ENCODE results near the gene B3GAT3.
"Not testable (repeated sequence)": the region's sequence is repeated elsewhere in the genome, so short reads cannot be mapped to it uniquely, and the experiment has no call there.

B3GAT3 gene

DNA sequence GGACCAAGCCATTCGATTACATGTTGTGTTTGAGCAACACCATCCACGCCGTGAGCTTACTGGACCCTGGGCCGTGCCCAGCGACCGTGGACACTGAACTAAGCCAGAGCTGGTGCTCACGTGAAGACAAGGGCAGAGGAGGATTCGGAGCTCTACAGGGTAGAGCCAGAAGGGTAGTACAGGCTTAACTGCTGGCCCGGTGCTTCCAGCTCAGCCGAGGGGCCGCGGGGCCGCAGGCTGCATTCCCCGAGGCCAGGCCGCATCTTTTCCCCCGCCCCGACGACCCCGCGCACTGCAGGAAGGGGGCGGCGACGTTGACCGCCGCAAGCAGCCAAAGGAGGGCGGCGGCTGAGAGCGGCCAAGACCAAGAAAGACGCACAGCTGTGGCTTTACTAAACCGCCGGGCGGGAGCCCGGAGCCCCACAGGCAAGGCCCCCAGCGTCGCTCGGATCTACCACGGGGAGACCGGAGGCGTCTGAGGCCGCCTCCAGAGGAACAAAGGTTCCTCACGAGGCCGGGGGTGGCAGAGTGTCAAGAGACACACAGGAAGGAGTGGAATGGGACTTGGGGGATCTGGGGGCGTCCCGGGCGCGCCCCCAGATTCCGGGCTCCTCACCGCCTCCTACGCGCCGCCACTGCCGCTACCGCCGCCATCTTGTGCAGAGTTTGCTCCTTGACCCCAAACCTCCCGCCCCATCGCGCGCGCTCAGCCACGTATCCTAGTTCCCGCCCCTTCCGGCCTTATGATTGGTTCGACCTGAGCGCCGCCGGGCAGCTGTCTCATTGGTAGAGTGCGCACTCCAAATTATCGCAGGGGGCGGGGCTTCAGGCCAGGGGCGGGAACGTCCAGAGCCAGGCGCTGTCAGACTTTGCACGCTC lies 24.4 kb upstream of the B3GAT3 start, which contains the start of gene GANAB:
GANAB (minus strand) TSS at position 668 of the 879 bp plus-strand sequence; CDS start at position 654, 14 bp downstream.
- DNase-seq, result peak; percentile 97

DNA sequence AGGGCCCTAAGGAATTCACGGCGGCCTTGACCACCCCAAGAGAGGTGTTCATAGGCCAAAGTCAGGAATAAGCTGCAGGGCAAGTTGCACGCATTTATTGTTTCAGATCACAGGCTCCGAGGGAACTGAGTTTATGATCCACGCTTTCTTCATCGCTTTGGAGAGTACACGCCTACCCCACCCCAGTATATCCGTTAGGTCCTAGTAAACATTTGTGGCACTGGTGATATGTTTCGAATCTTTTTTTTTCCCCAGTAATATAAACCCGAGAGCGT lies 23.8 kb upstream of the B3GAT3 start:
- no peak for DNase-seq

DNA sequence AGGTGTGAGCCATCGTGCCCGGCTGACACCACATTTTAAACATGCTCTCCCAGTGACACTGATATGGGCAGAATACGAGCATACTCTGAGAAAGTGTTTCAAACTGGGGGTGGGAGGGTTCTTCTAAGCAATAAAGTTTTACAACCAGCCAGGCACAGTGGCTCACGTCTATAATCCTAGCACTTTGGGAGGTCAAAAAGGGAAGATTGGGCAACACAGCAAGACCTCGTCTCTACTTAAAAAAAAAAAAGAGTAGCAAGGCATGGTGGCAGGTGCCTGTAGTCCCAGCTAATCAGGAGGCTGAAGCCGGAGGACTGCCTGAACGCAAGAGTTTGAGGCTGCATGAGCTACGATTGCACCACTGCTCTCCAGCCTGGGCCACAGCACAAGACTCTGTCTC lies 22.4 kb upstream of the B3GAT3 start:
- DNase-seq, result peak; percentile 36

DNA sequence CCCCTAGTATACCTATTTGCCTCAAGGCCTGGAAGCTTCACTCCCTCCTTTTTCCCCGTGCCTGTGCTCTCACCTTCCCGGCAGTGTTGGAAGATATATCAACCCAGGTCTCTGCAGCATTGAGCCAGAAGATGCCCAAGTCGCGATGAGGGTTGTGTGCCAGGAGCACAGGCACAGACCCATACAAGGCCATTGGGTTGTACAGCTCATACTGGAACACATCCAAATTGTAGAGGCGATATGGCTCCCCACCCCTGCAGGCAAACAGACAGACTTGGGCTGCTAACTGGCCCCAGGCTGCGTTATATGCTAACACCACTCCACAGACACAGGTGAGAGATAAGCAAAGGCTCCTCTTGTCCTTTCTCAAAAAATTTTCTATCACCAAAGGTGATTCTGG lies 10.7 kb upstream of the B3GAT3 start:
- no peak for DNase-seq

DNA sequence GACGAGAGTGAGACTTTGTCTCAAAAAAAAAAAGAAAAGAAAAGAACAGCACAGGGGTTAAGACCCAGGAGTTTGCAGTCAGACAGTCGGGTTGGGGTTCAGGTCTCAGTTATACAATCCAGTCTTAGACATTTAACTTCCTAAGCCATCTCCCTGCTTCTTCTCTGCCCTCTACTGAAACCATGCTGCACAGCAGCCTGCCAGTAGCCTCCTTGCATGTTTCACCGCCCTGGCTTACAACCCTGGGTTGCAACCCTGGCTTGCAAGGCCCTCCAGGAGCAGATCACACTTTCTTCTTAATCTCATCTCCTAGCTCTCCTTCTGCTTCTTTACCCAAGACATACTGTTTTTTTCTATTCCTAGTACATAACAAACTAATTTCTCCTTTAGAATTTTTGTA lies 5.9 kb upstream of the B3GAT3 start:
- DNase-seq, result peak; percentile 1

DNA sequence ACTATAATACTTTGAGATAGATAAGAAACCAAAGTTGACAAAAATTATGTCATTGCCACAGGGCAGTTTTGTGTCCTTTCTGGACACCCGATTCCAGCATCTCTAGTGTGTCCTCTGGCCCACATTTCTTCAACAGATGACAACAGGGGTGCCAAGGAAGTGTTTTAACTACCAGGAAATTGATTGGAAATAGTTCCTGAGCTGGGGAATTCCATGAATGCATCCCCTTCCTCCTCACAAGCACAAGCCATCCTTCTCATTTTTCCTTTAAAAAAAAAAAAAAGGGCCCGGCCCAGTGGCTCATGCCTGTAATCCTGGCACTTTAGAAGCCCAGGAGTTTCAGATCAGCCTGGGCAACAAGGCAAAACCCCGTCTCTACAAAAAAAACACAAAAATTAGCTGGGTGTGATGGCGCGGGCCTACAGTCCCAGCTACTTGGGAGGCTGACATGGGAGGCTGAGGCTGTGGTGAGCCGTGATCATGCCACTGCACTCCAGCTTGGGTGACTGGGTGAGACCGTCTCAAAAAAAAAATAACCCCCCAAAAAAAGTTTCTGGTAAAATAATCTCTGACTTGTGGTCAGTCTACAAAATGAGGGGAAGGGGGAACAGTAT lies 797 bp upstream of the B3GAT3 start:
- DNase-seq, result no peak

DNA sequence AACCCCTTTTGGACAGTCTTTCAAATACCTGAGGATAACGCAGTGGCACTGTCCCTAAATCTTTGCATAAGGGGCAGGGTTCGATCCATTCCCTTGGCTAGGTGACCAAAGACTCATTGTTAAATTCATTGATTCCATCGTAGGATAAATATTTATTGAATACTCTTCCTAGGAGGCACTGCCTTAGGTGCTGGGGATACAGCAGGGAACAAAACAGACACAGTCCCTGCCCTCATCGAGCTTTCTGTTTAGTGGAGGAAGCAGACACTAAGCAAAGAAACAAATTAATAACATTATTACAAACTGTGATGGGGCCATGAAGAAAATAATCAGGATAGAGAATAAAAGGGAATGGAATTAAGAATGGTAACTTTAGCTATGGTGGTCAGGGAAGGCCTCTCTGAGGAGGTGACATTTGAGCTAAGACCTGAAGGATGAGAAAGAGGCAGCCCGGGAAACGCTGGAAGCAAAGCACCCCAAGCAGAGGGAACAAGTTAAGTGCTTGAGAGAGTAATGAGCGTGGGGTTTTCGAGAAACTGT lies 689 bp downstream of the B3GAT3 start:
- DNase-seq, result peak; percentile 30

DNA sequence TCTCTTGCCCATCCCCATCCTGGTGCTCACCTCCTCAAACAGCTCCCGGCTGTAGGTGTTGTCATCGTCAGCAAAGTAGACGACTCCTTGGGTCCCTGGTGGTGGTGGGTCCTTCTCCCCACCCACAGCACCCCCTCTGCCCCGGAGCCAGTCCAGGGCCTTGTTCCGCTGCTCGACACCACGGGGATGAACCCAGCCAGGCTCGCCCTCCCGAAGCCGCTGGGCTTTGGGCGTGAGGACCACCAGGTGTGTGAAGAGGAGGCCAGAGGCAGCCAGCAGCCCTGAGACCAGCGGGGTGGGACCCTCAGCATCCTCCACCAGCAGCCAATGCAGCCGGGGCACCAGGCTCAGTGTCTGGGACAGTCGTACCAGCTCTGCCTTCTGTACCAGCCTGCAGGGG lies 4.8 kb downstream of the B3GAT3 start:
- not testable (repeated sequence) for DNase-seq

DNA sequence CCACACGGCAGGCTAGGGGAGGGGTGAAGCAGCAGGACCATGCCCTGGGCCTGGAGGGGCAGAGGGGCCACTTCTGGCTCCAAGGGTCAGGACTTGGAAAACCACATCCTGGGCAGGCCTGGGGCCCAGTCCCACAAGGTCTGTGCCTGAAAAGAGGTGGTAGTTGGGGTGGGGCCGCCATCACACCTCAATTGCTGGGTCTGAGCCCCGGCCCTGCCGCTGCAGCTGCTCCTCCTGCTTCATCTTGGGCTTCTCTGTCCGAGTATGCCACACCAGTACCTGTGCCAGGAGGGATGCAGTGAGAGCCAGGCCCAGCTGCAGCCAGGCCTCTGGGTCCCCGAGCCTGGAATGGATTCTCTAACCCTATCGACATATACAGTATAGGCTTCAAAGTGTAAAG lies 6.3 kb downstream of the B3GAT3 start:
- DNase-seq, result no peak

DNA sequence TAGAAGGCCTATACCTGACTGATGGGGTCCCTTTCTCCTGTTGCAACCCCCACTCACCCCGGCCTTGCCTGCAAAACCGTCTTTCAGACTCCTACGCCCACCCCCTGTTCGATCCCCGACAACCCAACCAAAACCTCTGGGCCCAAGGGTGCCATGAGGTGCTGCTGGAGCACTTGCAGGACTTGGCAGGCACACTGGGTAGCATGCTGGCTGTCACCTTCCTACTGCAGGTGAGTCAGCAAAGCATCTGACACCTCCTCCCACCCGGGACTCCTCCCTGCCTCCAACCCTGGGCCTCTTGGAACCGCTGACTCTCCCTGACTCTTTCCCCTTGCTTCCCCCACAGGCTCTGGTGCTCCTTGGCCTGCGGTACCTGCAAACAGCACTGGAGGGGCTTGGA lies 7.5 kb downstream of the B3GAT3 start:
- no peak for DNase-seq

DNA sequence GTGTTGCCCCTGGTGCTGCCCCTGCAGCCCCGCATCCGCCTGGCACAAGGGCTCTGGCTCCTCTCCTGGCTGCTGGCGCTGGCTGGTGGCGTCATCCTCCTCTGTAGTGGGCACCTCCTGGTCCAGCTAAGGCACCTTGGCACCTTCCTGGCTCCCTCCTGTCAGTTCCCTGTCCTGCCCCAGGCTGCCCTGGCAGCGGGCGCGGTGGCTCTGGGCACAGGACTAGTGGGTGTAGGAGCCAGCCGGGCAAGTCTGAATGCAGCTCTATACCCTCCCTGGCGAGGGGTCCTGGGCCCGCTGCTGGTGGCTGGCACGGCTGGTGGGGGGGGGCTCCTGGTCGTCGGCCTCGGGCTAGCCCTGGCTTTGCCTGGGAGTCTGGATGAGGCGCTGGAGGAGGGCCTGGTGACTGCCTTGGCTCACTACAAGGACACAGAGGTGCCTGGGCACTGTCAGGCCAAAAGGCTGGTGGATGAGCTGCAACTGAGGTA lies 8.5 kb downstream of the B3GAT3 start:
- no peak for DNase-seq

DNA sequence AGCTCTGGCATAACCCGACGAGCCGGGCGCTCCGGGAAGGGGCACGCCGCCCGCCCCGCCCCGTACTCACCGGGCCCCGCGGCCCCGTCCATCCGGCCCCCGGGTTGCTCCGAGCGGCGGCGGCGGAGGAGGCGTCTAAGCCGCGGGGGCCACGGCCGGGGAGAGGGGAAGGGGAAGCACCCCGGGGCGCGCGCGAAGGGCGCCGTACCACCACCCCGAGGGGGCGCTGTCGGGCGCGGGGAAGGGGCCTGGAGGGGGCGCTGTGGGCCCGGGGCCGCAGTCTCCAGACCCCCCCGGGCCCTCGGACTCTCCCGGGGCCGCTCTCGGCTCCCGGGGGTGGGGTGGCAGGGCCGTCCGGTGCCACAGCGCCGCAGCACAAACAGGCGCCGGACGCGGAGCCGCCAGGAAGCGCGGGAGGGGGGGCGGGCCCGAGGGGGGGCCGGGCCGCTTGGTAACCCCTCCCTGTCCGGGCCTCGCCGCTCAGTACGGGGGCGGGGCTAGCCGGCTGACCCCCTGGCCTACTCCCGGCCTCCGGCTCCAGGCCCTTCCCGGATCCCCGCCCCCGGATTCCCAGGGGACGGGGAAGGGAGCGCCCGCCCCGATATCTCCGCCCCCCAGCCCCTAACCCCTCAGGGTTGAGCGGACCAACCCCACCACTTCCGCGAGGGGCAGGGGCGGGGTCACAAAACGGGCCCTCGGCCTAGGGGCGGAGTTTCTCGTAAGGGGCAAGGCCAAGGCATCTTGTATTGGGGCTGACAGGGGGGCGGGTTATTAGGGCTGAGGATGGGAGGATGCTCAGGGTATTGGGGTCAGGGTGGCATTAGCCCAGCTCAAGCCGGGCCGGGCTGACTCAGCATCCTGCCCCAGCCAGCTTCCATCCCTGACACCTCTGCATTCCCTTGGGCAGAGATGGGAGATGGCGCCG lies 9.2 kb downstream of the B3GAT3 start, which contains the start of the genes EML3 and ROM1:
EML3 (minus strand) TSS at position 410 of the 925 bp plus-strand sequence; CDS start at position 92, 318 bp downstream.
ROM1 (plus strand) TSS at position 892 of the 925 bp plus-strand sequence; CDS start at position 917, 25 bp downstream.
- peak; percentile 64 for DNase-seq

DNA sequence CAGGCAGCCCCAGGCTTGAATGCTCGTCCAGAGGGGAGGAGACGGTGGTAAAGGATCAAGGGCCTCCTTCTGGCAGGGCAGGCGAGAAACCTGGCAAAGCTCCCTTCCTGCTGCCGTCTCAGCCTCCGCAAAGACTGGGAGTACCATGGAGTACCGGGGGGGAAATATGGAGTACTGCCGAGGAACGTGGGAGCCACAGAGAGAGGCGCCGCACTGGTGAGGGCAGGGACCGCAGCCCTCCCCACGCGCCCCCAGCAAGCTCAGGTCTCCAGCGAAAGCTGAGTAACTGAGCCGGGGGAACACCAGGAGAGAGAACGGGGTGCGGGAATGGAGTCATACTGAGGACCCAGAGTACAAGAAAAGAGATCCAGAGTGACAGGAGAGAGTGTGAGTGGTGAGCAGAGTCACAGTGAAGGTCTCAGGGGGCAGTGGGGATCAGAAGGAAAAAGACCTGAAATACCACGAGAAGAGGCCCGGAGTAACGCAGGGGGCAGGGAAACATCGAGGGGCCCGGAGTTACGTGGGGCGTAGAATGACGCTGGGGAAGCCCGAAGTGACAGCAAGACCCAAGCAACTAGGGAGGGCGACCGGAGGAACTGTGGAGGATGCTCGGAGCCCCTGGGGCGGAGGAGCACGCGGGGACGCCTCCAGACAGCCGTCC lies 10.0 kb downstream of the B3GAT3 start:
- DNase-seq, result peak; percentile 29

DNA sequence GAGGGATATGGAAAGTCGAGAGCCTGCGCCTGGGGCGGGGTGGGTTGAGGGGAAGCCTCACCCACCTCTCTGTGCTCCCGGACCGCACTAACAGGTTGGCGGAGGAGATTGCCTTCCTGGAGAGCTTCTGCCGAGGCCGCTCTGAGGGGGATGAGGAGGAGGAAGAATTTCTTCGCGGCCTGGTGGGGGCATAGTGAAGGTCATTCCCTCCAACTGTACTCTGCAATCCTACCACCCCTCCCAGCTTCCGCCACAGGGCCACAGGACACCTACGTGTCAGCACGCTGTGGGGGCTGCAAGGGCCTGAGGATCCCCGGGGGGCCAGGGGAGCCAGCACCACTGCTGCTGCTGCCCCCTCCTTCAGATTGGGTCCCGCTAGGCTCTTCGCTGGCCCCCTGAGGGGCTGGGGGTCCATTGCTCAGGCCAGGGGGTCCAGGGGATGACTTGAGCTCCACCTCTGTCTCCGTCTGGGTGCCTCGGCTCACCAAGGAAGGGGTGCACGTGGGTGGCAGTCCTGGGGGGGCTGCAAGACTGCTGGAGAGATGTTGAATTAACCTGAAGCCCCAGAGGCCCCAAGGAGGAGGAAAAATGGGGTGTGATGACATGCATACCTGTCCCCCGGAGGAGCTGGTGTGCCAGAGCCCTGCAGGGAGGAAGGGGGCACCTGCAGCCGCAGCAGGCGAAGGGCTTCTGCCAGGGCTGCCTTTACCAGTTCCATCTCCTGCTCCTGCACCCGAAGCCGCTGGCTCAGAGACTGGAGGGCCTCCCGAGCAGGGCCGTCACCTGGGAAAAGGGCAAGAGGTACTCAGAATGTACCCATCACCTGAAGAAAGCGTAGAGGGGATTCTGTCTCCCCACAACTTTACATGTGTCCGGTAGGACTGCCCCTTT lies 10.7 kb downstream of the B3GAT3 start:
- DNase-seq, result no peak

DNA sequence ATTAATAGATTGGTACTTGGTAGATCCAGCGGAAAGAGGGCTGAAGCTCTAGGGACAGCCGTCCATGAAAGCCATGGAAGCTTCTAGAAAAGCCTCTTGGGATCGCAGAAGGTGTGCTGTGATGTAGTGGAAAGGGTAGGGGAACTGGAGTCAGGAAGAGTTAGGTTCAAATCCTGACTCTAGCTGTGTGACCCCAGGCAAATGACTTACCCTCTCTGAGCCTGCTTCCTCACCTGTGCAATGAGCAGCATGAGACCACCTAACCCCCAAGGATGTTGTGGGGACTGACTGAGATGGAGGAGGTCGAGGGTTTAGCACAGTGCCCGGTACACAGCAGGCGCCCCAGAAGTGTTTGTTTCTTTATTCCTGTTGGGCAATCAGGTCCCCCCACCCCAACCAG lies 11.4 kb downstream of the B3GAT3 start:
- DNase-seq, result no peak

DNA sequence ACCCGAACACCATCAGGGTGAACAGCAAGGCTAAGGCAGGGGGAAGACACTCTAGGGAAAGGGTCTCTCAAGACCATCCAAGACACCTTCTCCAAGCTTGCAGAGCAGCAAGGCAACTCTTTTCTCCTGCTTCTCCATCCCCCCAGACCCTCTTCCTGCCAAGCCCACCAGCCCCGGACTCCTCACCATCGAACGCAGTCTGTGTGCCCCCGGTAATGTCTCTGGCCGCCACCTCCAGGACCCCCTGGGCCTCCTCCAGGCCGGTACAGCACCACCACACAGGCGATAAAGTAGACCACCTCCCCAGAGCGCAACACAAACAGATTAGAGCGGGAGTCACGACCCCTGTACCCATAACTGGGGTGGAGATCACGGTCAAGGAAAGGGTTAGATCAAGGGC lies 13.0 kb downstream of the B3GAT3 start:
- DNase-seq, result no peak

DNA sequence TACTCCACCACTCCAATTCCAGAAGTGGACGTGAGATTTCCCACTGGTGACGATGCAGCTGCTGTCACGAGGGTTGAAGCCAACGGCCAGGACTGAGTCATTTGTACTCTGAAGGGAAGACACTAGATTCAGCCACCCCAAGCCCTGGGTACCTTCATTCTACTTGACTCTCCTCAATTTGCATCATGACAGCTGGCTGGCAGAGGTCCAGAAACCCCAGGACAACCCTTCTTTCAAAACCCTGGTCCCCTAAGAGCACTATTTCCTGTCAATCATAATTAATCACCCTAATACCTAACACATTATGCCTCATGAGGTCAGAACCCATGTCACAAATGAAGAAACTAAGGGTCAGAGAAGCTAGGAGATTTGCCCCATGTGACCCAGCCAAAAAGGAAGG lies 14.1 kb downstream of the B3GAT3 start:
- DNase-seq, result peak; percentile 75

DNA sequence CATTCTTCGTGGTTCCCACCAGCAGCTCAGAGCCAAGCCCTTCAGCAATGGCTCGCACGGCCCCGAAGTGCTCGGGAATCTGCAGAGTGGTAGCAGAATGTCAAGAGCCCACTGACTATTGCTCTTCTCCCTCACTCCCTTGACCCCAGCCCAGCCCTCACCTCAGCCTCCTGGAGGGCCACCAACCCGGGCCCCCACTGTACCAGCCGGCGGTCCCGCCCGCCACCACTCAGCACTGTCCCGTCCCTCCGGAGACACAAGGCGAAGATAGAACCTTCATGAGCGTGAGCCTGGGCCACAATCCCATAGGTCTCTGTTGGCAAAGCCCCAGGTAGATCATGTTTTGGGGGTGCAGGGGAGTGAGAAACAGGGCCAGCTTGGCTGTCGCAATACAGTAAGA lies 15.9 kb downstream of the B3GAT3 start:
- DNase-seq, result no peak

DNA sequence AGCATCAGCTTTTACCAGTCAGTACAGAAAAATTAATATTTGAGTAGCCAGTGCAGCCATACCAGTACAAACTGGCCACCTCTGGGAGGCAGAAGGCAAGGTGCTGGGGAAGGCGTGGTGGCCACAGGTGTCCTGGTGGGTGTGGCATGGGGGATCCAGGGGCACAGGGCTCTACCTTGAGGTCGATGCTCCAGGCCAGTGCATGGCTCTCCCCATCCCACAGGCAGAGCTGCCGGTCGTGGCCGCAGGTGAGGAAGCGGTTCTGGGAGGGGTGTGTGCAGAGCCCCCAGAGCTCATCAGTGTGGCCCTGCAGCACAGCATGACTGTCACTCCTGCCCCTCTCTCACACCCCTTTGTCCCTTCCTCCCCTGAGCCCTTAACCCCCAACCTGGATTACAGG lies 16.3 kb downstream of the B3GAT3 start:
- DNase-seq, result no peak

DNA sequence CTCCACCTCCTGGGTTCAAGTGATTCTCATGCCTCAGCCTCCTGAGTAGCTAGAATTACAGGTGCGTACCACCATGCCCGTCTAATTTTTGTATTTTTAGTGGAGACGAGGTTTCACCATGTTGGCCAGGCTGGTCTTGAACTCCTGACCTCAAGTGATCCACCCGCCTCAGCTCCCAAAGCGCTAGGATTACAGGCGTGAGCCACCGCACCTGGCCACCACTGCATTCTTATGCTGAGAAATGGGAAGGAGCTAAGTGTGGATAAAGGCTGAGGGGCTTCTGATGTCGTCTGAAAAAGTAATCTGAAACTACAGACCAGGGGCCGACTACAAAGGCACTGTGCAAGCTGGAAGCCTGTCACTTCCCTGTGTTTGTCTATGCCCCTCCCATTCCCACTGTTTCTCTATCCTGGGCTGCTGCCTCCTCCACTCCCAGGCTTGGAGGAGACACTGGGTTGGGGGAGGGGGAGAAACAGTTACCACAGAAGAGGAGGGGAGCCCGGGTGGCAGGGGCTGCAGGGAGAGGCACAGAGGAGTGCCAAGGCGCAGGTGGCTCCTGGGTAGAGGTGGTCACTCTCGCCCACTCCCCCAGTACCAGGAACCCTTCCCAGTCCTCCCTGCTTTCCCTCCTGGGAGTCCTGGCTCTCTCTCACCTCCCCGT lies 17.2 kb downstream of the B3GAT3 start:
- no peak for DNase-seq

Measured in MV-4-11 (cell line).